Neuron (in vitro differentiated cells): Measurements from ENCODE around the gene ADCY3.

ENCODE experiments used
- H2AFZ ChIP-seq: one replicate; pipeline ENCODE4 v1.6.1; 2013; ENCODE audit warnings: low read depth, mild to moderate bottlenecking, inconsistent platforms, low read length, moderate library complexity
- H3K27me3 ChIP-seq: one replicate; pipeline ENCODE4 v1.6.1; 2013; ENCODE audit warnings: low read length; ENCODE audit not compliant: insufficient read depth
- H3K36me3 ChIP-seq: one replicate; pipeline ENCODE4 v1.6.1; 2013; ENCODE audit warnings: low read length; ENCODE audit not compliant: insufficient read depth
- H3K4me1 ChIP-seq: one replicate; pipeline ENCODE4 v1.6.1; 2013; ENCODE audit warnings: low read length; ENCODE audit not compliant: insufficient read depth
- H3K4me3 ChIP-seq: 2 replicates; pipeline ENCODE4 v1.5.1; 2013; ENCODE audit warnings: mild to moderate bottlenecking, low read length, moderate library complexity
- H3K9me3 ChIP-seq: one replicate; pipeline ENCODE4 v1.6.1; 2013; ENCODE audit warnings: low read length

ADCY3 gene

GRCh38 chr2:24922556-24922955 lies 2.5 kb upstream of the ADCY3 start:
- Histone ChIP-seq H2AFZ (no peak overlapping the region), H3K4me1 (peaks cover 20% of the 10 kb centered on the region), H3K4me3 (no peak overlapping the region), H3K9me3 (no peaks in the 10 kb centered on the region), H3K36me3 (peaks cover 5% of the 10 kb centered on the region), H3K27me3 (no peaks in the 10 kb centered on the region)

- no peaks in the 10 kb centered on the region for H3K9me3 ChIP-seq
- H3K4me1 ChIP-seq, result peaks cover 14% of the 10 kb centered on the region
- peak overlapping the region; percentile 71 for H2AFZ ChIP-seq
- peaks cover 11% of the 10 kb centered on the region for H3K36me3 ChIP-seq
- no peaks in the 10 kb centered on the region for H3K27me3 ChIP-seq
- peak overlapping the region; percentile 64 for H3K4me3 ChIP-seq
Measured at GRCh38 chr2:24920809-24921441, 888 bp upstream of the ADCY3 start.

GRCh38 chr2:24919506-24920097 lies 435 bp downstream of the ADCY3 start:
- no peaks in the 10 kb centered on the region for H3K27me3 ChIP-seq
- peaks cover 11% of the 10 kb centered on the region for H3K4me1 ChIP-seq
- peaks cover 14% of the 10 kb centered on the region for H3K36me3 ChIP-seq
- H3K4me3 ChIP-seq, result peak overlapping the region; percentile 64
- H3K9me3 ChIP-seq, result no peaks in the 10 kb centered on the region
- peak overlapping the region; percentile 69 for H2AFZ ChIP-seq

- H2AFZ ChIP-seq, result peak overlapping the region; percentile 69
- H3K36me3 ChIP-seq, result peaks cover 15% of the 10 kb centered on the region
- H3K4me3 ChIP-seq, result peak overlapping the region; percentile 64
- H3K27me3 ChIP-seq, result no peaks in the 10 kb centered on the region
- H3K9me3 ChIP-seq, result no peaks in the 10 kb centered on the region
- peaks cover 11% of the 10 kb centered on the region for H3K4me1 ChIP-seq
Measured at GRCh38 chr2:24919037-24919505, 966 bp downstream of the ADCY3 start.

- Histone ChIP-seq H2AFZ (no peak overlapping the region), H3K36me3 (peaks cover 15% of the 10 kb centered on the region), H3K4me3 (peak overlapping the region; percentile 64), H3K9me3 (no peaks in the 10 kb centered on the region), H3K4me1 (peaks cover 11% of the 10 kb centered on the region), H3K27me3 (no peaks in the 10 kb centered on the region)
Measured at GRCh38 chr2:24918326-24919036, 1.6 kb downstream of the ADCY3 start.

GRCh38 chr2:24917731-24918325 lies 2.2 kb downstream of the ADCY3 start:
- Histone ChIP-seq H2AFZ (no peak overlapping the region), H3K36me3 (peaks cover 15% of the 10 kb centered on the region), H3K4me1 (peaks cover 11% of the 10 kb centered on the region), H3K27me3 (no peaks in the 10 kb centered on the region), H3K4me3 (no peak overlapping the region), H3K9me3 (no peaks in the 10 kb centered on the region)

GRCh38 chr2:24917086-24917485 lies 3.0 kb downstream of the ADCY3 start:
- Histone ChIP-seq H3K9me3 (no peaks in the 10 kb centered on the region), H3K4me1 (peaks cover 11% of the 10 kb centered on the region), H3K4me3 (no peak overlapping the region), H2AFZ (no peak overlapping the region), H3K36me3 (peaks cover 18% of the 10 kb centered on the region), H3K27me3 (no peaks in the 10 kb centered on the region)

- Histone ChIP-seq H3K9me3 (no peaks in the 10 kb centered on the region), H3K27me3 (no peaks in the 10 kb centered on the region), H2AFZ (no peak overlapping the region), H3K4me3 (no peak overlapping the region), H3K4me1 (peaks cover 11% of the 10 kb centered on the region), H3K36me3 (peaks cover 24% of the 10 kb centered on the region)
Measured at GRCh38 chr2:24915796-24916195, 4.2 kb downstream of the ADCY3 start.

- peaks cover 11% of the 10 kb centered on the region for H3K4me1 ChIP-seq
- no peaks in the 10 kb centered on the region for H3K27me3 ChIP-seq
- H3K4me3 ChIP-seq, result no peak overlapping the region
- H3K9me3 ChIP-seq, result peaks cover 2% of the 10 kb centered on the region
- peaks cover 24% of the 10 kb centered on the region for H3K36me3 ChIP-seq
- H2AFZ ChIP-seq, result no peak overlapping the region
Measured at GRCh38 chr2:24915175-24915574, 4.9 kb downstream of the ADCY3 start.

- Histone ChIP-seq H3K4me3 (no peak overlapping the region), H3K9me3 (peaks cover 4% of the 10 kb centered on the region), H3K36me3 (peaks cover 24% of the 10 kb centered on the region), H3K4me1 (peaks cover 11% of the 10 kb centered on the region), H3K27me3 (no peaks in the 10 kb centered on the region), H2AFZ (no peak overlapping the region)
Measured at GRCh38 chr2:24914713-24915112, 5.3 kb downstream of the ADCY3 start.

- Histone ChIP-seq H2AFZ (no peak overlapping the region), H3K36me3 (peaks cover 24% of the 10 kb centered on the region), H3K9me3 (peaks cover 8% of the 10 kb centered on the region), H3K27me3 (no peaks in the 10 kb centered on the region), H3K4me1 (peaks cover 7% of the 10 kb centered on the region), H3K4me3 (no peak overlapping the region)
Measured at GRCh38 chr2:24913911-24914310, 6.1 kb downstream of the ADCY3 start.

GRCh38 chr2:24912986-24913385 lies 7.1 kb downstream of the ADCY3 start:
- Histone ChIP-seq H3K4me3 (no peak overlapping the region), H3K27me3 (no peaks in the 10 kb centered on the region), H3K36me3 (peaks cover 20% of the 10 kb centered on the region), H3K4me1 (peaks cover 6% of the 10 kb centered on the region), H2AFZ (no peak overlapping the region), H3K9me3 (peaks cover 9% of the 10 kb centered on the region)

- peaks cover 1% of the 10 kb centered on the region for H3K4me1 ChIP-seq
- H2AFZ ChIP-seq, result no peak overlapping the region
- no peaks in the 10 kb centered on the region for H3K27me3 ChIP-seq
- peaks cover 9% of the 10 kb centered on the region for H3K9me3 ChIP-seq
- H3K4me3 ChIP-seq, result no peak overlapping the region
- H3K36me3 ChIP-seq, result peaks cover 18% of the 10 kb centered on the region
Measured at GRCh38 chr2:24912523-24912922, 7.5 kb downstream of the ADCY3 start.
